DMS114 treated with DMSO at 0.1 percent for 48 hours (cell line): ENCODE results near the gene MSRB3.
A peak's percentile ranks its signal among the peaks of the same experiment; 100 is the strongest.
"Not testable (repeated sequence)": the region's sequence is repeated elsewhere in the genome, so short reads cannot be mapped to it uniquely, and the experiment has no call there.

Experiments used
- DNase-seq: peaks from one replicate; lab custom pipeline; 2025; ENCODE audit not compliant: unreplicated experiment; lab: John Stamatoyannopoulos, UW

The MSRB3 gene

DNA sequence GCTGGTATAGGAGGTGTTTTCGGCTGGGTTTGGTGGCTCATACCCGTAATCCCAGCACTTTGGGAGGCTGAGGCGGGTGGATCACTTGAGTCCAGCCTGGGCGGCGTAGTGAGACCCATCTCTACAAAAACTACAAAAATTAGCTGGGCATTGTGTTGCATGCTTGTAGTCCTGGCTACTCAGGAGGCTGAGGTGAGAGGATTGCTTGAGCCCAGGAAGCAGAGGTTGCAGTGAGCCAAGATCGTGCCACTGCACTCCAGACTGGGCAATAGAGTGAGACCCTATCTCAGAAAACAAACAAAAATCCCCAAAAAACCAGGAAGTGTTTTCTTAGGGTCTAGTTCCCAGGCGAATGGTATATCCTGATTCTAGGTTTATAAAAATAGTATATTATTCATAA lies 7.0 kb downstream of the MSRB3 start:
- not testable (repeated sequence) for DNase-seq

DNA sequence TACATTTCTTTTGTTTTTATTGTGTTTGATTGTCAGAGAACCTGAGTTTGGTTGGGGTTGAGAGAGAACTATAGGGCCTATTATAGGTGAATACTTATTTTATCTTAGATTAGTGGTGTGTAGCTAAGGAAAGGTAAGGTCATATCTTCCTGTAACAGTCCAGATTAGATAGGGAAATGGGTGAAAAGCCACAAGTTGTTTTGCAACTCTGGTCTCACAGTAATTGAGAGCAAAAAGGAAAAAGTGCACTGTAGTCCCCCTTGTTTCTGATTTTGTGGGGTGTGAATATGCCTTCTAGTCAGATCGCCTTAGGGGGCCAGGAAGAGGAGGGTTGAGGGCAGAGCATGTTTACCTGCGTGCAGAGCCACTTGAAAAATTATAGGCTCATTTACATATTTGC lies 8.9 kb downstream of the MSRB3 start:
- DNase-seq, result no peak

DNA sequence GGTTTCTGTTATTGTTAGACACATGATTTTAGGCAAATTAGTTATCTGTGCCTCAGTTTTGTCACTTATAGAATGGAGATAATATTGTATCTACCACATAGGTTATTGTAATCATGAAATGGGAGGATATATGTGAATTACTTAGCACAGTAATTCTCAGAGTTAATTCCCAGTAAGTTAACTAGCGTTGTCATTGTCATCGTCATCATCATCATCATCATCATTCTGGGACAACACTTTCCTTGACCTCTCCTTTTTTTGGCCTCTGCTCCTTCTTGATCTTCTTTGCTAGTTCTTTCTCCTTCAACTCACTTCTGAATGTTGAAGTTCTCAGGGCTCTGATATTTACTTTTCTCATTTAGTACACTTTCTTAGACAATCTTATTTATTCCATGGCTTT lies 13.8 kb downstream of the MSRB3 start:
- DNase-seq, result no peak

DNA sequence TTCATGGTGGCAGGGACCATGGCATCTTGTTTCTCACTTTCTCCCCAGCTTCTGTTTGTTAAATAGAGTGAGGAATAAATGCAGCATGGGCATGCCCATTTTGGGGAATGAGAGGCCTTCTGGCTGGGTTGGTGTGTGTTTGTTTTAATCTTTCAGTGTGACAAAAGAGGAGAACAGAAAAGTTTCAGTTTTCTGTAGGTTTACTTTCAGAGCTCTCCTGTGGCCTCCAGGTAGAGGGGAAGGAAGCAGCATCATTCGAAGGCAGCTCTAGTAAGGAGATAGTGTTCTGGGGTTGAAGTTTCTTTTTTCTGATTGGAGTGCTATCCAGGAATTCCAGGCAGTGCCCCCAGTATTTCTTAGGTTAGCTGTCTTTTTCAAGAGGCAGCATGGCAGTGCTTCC lies 15.3 kb downstream of the MSRB3 start:
- DNase-seq, result no peak

DNA sequence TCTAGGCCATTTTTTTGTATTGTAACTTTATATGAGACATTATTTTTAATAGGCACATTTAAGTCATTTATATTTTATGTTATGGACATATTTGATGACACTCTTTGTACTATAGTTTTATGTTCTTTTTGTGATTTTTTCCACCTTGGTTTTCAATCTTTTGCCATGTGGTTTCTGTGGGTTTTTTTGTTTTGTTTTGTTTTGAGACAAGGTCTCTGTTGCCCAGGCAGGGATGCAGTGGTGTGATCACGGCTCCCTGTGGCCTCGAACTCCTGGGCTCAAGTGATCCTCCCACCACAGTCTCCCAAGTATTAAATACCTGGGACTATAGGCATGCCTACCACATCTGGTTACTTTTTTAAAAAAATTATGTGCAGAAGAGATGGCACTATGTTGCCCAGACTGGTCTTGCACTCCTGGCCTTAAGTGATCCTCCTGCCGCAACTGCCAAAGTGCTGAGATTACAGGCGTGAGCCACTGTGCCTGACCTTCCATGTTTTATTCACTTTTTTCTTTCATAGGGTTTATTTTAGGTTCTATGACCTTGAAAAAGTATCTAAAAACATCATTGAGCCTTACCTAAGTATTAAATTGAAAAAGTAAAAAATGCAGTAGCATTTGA lies 16.3 kb downstream of the MSRB3 start:
- no peak for DNase-seq

DNA sequence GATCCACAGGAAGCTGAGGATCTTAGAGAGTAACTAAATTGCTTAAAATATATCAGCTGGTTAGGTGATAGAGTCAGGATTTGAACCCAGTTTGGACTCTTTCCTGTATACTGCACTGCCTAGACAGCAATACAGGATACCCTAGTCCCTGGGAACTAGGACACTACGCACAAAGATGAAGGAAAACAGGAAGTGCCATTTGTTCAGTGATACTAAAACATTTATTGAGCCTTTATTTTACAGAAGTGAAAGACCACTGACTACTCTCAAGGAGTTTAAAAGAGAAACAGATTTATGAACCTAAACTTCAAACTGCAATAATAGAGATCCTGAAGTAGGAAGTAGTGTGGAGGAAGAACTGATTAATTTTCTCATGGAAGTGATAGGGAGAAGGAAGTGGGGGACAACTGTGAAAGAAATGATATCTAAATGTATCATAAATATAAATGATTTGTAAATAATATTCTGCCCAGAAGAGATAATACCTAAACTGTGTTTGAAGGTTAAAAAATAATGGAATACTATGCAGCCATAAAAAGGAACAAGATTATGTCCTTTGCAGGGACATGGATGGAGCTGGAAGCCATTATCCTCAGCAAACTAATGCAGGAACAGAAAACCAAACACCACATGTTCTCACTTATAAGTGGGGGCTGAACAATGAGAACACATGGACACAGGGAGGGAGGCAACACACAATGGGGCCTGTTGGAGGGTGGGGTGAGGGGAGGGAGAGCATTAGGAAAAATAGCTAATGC lies 18.2 kb downstream of the MSRB3 start:
- no peak for DNase-seq

DNA sequence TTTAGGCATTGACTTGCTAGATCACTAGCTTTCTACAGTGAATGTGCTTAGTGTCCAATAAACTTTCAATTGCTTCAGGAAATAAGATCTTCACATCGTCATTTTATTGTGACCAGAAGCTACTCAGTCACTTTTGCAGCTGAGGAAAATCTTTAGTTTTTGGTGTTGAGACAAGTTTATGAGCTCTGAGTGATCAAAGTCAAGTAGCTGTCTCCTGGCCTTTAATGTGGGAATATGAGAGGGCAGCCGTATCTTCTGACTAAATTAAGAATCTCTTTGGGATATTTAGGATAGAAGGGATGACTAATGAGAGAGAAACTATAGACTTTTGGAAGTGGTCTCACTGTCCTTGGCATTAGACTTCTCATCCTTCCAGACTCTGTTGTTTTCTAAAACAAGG lies 21.6 kb downstream of the MSRB3 start:
- DNase-seq, result no peak

DNA sequence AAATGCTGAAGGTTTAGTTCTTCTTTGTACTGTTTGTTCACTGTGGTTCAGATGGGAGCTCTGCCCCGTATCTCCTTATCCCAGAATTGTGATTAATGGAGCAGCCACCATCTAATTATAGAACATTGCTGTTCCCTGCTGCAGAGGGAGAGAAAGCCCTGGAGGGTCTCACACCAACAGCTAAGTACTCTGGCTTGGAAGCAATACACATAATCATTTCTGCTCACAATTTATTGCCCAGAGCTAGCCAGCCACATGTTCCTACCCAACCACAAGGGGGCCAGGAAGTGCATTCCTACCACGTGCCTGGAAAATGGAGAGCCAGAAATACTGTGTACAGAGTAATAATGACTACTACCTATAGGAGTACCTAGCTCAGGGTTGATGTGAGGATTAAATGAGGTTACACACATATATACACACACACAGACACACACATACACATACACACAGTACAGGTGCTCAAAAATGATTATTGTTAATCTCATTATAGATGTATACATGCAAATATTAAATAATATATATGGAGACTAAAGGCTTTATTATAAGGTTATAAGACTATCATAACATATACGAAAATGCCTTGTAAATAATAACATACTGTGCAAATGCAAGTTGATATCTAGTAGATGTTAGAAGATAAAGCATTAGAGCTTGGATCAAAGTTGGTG lies 22.3 kb downstream of the MSRB3 start:
- DNase-seq, result no peak

DNA sequence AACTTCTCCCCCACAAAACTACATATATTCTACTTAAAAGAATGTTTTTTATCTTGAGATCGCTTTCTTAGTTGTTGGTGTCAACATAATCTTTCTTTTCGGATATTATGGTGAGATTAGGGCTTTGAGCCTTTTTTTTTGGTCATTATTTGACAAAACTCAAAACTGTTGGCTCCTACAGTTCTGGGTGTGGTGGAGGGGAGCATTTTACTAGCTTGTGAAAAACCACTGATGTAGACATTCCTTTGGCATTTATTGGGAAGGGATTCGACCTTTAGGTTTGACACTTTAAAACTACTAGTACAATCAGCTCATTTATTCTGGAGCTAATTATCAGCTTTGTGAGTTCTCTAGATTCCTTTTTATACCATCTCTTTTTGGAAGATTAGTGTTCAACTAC lies 24.4 kb downstream of the MSRB3 start:
- no peak for DNase-seq

DNA sequence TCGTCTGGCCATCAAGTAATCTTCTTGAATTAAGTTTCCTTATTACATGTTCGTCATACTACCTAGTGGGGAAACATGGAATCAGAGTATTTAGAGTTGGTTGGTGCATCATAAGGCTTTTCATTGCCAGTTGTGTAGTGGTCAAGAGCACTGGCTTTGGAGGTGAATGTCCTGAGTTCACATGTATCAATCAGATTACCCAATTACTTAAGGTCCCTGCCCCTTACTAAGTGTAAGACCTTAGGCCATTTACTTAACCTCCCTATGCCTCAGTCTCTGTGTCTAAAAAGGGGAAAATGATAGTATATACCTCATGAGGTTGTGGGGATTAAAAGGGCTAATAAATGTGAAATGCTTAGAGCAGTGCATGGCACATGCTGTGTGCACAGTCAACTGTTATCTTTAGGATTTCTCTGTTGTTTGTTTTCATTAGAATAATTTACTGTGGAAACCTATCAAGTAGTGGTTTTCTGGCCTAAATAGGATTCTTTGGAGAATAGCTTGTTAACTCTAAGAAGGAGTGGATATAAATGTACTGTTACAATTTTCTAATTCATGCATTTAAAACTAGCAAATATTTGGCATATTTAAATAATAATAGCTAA lies 27.0 kb downstream of the MSRB3 start:
- DNase-seq, result no peak

DNA sequence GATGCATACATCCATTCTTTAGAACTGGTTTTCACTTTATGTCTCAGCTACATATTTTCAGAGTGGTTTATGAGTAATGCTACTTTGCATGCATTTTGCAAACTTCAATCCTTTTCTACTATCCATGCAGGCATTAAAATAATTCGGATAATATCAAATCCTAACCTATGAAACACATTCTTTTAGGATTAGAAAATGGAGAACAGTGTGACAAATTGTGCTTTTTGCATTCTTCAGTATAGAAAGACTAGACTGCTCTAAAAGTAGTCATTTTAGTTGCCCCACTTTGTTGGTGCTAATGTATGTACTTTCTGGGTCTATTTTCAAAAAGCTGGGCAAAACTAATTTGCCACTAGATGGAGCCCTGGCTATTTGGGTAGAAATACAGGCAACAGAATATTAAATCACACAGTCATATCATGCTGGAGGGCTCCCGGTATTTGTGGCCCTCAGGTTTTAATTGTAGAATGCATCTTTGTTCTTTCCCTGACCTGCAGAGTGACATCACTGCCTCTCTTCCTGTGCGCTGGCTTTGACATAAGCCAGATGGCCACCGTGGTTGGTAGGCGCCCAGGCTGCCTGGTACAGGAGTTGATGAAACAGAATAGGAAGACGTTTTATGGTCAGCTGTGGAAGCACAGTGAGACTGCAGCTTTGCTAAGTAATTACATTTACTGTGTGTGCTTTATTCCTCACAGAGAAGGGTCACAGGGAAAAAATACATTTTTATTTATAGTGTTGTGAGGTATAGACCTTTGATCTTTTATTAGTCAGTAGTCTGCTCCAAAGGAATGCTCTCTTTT lies 28.1 kb downstream of the MSRB3 start:
- peak; percentile 87 for DNase-seq

DNA sequence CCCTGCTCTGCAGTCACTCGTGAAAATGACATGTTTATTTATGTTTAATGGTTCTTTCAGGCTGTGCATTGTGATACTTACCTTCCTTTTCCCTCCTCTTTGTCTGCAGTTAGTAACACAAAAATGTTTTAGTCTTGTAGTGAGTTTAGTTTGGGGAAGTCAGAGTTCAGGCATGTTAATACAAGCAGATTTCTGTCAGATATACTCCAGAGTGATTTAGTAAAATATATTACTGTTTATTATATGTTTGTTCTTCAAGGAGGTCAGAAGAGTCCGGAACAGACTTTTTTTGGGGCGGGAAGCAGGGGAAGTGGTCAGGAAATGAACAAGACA lies 28.7 kb downstream of the MSRB3 start:
- DNase-seq, result no peak

DNA sequence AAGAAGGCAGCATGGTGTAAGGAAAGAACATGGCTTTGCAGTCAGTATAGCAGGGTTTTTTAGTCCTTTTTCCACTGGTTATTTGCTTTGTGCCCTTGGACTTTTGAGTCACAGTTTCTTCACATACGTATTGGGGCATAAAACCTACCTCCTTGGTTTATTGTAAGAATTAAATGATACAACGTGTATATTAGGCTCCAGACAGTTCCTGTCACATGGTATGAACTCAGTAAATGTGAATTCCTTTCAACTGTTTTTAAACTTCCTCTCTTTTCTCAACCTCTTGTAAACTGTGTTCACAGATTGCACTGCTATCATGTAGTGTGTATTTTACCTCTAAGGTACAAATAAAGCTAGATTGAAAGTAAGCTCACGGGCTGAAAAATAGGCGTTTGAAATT lies 29.5 kb downstream of the MSRB3 start:
- DNase-seq, result no peak

DNA sequence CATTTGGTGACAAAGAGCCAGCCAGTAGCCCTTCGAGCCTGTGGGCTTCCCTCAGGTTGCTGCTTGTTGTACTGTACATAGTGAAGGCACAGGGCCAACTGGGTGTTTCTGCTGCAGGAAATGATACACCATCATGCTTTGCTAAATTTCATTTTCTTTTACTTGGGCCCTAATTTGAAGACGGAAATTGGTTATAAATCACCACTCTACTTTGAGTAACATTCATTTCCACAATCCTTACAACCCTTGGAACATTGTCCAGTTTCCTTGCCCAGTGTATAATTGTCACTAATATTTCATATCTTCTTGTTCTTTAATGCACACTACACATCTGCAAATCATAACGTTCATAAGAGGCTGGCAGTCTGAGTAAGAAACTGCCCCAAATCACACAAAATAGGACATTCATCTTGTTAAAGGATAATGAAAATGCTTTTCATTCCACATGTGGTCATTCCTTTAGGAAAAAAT lies 30.2 kb downstream of the MSRB3 start:
- no peak for DNase-seq

DNA sequence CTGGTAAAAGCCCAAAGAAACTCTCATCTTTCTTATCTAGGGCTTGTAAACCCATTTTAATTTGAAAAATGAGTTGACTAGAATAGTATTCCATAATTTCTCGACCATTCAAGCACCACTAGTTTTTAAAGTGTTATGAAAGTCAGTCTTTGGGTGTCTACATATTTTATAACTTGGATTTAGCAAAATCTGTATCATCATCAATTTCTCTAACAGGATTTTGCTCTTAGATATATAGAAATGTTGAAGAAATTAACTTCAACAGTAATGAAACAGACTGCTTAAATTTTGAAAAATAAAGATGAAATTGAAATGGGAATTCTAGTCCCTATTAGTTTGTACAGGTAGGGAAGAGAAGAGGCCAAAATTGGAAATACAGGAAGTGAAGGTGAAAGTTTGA lies 32.8 kb downstream of the MSRB3 start:
- DNase-seq, result no peak

DNA sequence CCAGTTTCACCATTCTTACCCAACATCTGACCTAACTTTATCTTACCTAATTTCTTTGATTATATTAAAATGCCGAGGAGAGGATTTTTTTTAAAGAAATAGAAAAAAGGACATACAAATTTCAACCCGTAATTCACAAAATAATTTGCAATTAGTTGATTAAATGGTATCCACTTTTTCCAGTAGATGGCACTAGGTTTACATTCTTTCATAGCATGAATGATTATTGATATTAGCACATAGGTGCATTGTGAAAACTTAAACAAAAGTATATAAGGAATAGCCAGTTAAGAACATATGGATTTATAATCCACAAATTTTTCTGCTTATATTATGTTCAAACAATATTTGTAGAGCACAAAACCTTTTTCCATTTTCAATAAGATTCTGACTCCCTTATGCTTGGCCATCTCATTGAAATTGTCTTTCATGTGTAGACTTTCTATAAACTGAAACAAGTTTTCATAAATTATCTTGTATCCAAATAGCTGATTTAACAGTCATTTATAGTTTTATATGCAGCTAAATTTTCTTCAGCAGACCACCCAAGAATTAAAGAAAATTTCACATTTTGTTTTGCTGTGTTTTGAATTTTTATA lies 35.3 kb downstream of the MSRB3 start:
- peak; percentile 67 for DNase-seq

DNA sequence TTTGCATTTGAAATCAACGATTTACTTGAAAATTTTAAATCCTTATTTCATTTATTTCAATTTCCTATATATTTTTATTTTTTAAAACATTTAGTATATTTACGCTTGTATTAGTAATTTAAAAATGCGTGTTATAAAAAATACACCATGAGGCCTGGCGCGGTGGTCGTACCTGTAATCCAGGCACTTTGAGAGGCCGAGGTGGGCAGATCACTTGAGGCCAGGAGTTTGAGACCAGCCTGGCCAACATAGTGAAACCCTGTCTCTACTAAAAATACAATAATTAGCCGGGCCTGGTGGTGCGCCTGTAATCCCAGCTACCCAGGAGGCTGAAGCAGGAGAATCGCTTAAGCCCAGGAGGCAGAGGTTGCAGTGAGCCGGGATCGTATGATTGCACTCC lies 36.8 kb downstream of the MSRB3 start:
- DNase-seq, result not testable (repeated sequence)

DNA sequence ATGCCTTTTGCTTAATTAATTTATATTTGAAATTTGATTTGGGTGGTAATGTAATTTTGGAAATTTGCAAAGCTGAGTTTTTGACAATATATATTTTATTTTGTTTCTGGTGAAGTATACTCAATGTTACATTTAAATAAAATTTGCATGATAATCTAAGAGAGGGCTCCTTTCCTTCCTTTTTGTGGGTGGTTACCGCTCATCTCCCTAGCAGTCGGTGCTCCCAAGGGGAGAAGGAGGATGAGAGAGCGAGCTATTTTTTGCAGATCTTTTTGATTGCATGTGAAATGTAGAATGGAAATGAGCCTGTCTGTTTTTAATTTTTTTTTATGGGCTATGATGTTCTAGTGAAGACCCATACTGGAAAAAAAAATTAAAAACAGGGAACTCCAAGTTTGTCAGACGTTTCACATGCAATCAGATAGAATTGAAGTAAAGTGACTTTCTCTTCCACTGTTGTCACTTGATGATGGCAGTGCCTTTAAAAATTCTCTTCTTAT lies 39.8 kb downstream of the MSRB3 start:
- DNase-seq, result no peak

DNA sequence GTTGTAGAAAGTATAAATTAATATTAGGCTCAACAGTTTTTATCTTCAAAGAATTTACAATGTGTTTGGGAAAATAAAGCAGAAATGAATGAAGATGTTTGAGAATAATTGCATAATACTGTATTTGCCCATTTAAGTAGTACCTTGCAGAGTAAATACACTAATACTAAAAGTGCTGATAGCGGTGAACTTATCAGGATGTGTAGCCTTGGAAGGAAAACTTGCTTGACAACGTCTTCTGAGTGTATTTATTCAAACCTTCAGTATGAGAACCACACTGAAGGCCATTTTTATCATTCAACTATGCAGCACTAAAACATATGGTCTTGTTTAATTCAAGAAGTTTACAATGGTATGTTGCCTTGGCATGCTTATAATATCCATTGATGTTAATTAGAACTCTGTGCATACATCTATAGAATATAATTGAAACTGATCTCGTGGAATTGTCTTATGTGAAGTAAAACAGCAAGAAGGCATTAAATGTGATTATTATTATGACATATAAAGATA lies 41.3 kb downstream of the MSRB3 start:
- no peak for DNase-seq

DNA sequence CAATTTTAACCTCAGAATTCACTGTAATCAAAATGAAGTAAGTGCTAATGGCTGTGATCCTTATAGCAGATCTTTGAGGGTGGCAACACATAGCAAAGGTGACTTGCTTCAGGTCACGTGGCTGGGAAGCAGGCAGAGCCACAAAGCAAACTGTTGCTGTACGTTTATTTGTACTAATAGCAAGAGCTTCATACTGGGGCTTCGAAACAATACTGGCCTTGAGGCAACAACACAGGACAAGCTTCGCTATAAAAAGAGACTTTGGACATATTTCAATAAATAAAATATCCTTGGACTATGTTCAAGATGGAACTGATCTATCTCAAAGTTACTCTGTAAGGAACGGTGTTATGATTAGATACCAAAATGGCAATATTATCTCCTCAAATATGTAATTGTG lies 44.6 kb downstream of the MSRB3 start:
- no peak for DNase-seq
